A549 (cell line): ENCODE results near the gene GLO1. TPM values are rescaled to one million over a fixed set of nuclear protein-coding genes. Genes with fewer than 3 reads are reported as not detected.

Source experiments
- ATAC-seq, 2 experiments: fragments of 200-7000 bp in 1 of 2; fragments of >200 bp in 1 of 2; cut with Nextera tagmentation in 1 of 2; cut with Tn5 transposase in 1 of 2; 3 replicates each; pipeline versions ENCODE4 v1.8.0 to v1.9.1; 2018 to 2020; ENCODE audit warnings: mild to moderate bottlenecking in 1 of 2, moderate library complexity in 1 of 2
- CTCF ChIA-PET: fragments of 300-600 bp; sonication (Branson Sonifier 250); formaldehyde crosslinking; extraction: SDS; loops from one replicate; lab custom pipeline; 2021; ENCODE audit warnings: antibody characterized with exemption, inconsistent platforms; lab: Yijun Ruan, JAX
- POLR2A ChIA-PET: fragments of 350-600 bp; formaldehyde crosslinking; extraction: SDS; loops from one replicate; lab custom pipeline; 2021; ENCODE audit warnings: antibody characterized with exemption, inconsistent platforms; lab: Yijun Ruan, JAX
- DNase-seq, 2 experiments: peaks; one replicate each; pipeline versions ENCODE4 v3.0.0 to v3.0.0-alpha.2; 2011 to 2016; ENCODE audit warnings: low read depth in 1 of 2, low spot score in 1 of 2
- FAIRE-seq: peaks from 2 replicates; lab custom pipeline; 2011; peaks lifted over from hg19 to GRCh38; lab: Jason Lieb, UNC
- H3K27ac ChIP-seq, 2 experiments: fragments of >200 bp; sonication (Bioruptor Twin); formaldehyde crosslinking; 3 replicates each; pipeline ENCODE4 v1.5.1; 2016 to 2017
- H3K4me1 ChIP-seq: fragments of >200 bp; sonication (Bioruptor Twin); formaldehyde crosslinking; 3 replicates; pipeline ENCODE4 v1.6.1; 2016
- H3K4me2 ChIP-seq: fragments of >200 bp; sonication (Bioruptor Twin); formaldehyde crosslinking; 3 replicates; pipeline ENCODE4 v1.6.1; 2016
- H3K4me3 ChIP-seq: fragments of >200 bp; sonication (Bioruptor Twin); formaldehyde crosslinking; 3 replicates; pipeline ENCODE4 v1.5.1; 2016
- H3K9me3 ChIP-seq: fragments of >200 bp; sonication (Bioruptor Twin); formaldehyde crosslinking; 3 replicates; pipeline ENCODE4 v1.6.1; 2016
- BCL3 ChIP-seq: fragments of >200 bp; sonication (Bioruptor Twin); formaldehyde crosslinking; IDR thresholded peaks from 3 replicates; pipeline ENCODE4 v1.6.1; 2016
- CBX2 ChIP-seq: fragments of 200-600 bp; sonication (generic); IDR thresholded peaks from 2 replicates; pipeline ENCODE4 v1.6.1; 2016; ENCODE audit warnings: low read depth, mild to moderate bottlenecking, borderline replicate concordance
- CBX8 ChIP-seq: fragments of 200-600 bp; sonication (generic); IDR thresholded peaks from 2 replicates; pipeline ENCODE4 v1.6.1; 2016
- CHD4 ChIP-seq: fragments of 200-600 bp; sonication (generic); IDR thresholded peaks from 2 replicates; pipeline ENCODE4 v1.6.1; 2016; ENCODE audit warnings: antibody characterized with exemption, mild to moderate bottlenecking, borderline replicate concordance
- CTCF ChIP-seq: fragments of >200 bp; sonication (Bioruptor Twin); formaldehyde crosslinking; IDR thresholded peaks from 3 replicates; pipeline ENCODE4 v1.5.1; 2016
- FOXS1 ChIP-seq: fragments of 250-450 bp; sonication (Bioruptor Pico); IDR thresholded peaks from 2 replicates; pipeline ENCODE4 v1.5.0; 2020; ENCODE audit warnings: mild to moderate bottlenecking, moderate library complexity
- GATA3 ChIP-seq: IDR thresholded peaks from 2 replicates; pipeline ENCODE4 v1.6.1; 2012; ENCODE audit warnings: borderline replicate concordance
- HOXA7 ChIP-seq: fragments of 250-450 bp; sonication (Bioruptor Pico); IDR thresholded peaks from 2 replicates; pipeline ENCODE4 v1.5.0; 2020; ENCODE audit warnings: mild to moderate bottlenecking, moderate library complexity
- HOXB13 ChIP-seq: fragments of 250-450 bp; sonication (Bioruptor Pico); IDR thresholded peaks from 2 replicates; pipeline ENCODE4 v1.5.0; 2020; ENCODE audit warnings: low read depth, mild to moderate bottlenecking, moderate library complexity
- HOXB5 ChIP-seq: fragments of 250-450 bp; sonication (Bioruptor Pico); IDR thresholded peaks from 2 replicates; pipeline ENCODE4 v1.5.0; 2020; ENCODE audit warnings: mild to moderate bottlenecking, moderate library complexity
- JUN ChIP-seq, 2 experiments: fragments of >200 bp; sonication (Bioruptor Twin); formaldehyde crosslinking; IDR thresholded peaks; 2 replicates in 1 of 2; 3 replicates in 1 of 2; pipeline ENCODE4 v1.6.1; 2016 to 2017
- JUNB ChIP-seq: fragments of >200 bp; sonication (Bioruptor Twin); formaldehyde crosslinking; IDR thresholded peaks from 2 replicates; pipeline ENCODE4 v1.6.1; 2016
- KDM5A ChIP-seq: fragments of 200-600 bp; sonication (generic); IDR thresholded peaks from 2 replicates; pipeline ENCODE4 v1.6.1; 2016; ENCODE audit warnings: antibody characterized with exemption, mild to moderate bottlenecking
- NFE2L2 ChIP-seq: fragments of 150-350 bp; conservative IDR thresholded peaks from 2 replicates; pipeline ENCODE4 v1.6.1; 2014; ENCODE audit warnings: low read length
- NR3C1 ChIP-seq: fragments of >200 bp; sonication (Bioruptor Twin); formaldehyde crosslinking; IDR thresholded peaks from 3 replicates; pipeline ENCODE4 v1.6.1; 2017
- PHF8 ChIP-seq: fragments of 200-600 bp; sonication (generic); IDR thresholded peaks from 2 replicates; pipeline ENCODE4 v1.6.1; 2016; ENCODE audit warnings: low read depth, mild to moderate bottlenecking, antibody characterized with exemption, moderate library complexity, borderline replicate concordance
- POLR2A ChIP-seq: IDR thresholded peaks from 2 replicates; pipeline ENCODE4 v1.6.1; 2012; ENCODE audit warnings: mild to moderate bottlenecking, low read length
- TP53 ChIP-seq: fragments of 250-450 bp; sonication (Bioruptor Pico); IDR thresholded peaks from 2 replicates; pipeline ENCODE4 v1.5.0; 2021; ENCODE audit warnings: mild to moderate bottlenecking, moderate library complexity
- ZFP36 ChIP-seq: fragments of 450-650 bp; IDR thresholded peaks from 2 replicates; pipeline ENCODE4 v1.6.1; 2014; ENCODE audit warnings: borderline replicate concordance; ENCODE audit not compliant: partially characterized antibody
- ZNF302 ChIP-seq: fragments of 250-450 bp; sonication (Bioruptor Pico); IDR thresholded peaks from 2 replicates; pipeline ENCODE4 v1.9.0; 2021; ENCODE audit warnings: inconsistent platforms, mild to moderate bottlenecking, moderate library complexity
- WGBS: methylation state at CpG from one replicate; pipeline ENCODE4 v1.1.6; 2017; ENCODE audit errors: missing lambda C conversion rate; 5-methylcytosine and 5-hydroxymethylcytosine counted together
- polyA plus RNA-seq, 4 experiments: library from polyadenylated mRNA; depleted of rRNA in 3 of 4; stranded (reverse); fragments of >200 nt; fragmentation: RNase III in 1 of 4; extraction: RNeasy Plus Mini Kit Qiagen cat#74134 plus additional on column Dnase treatment in 1 of 4; gene quantifications; 2 replicates in 3 of 4; 3 replicates in 1 of 4; pipeline ENCODE4 v1.2.3, GENCODE V29; 2011 to 2017
- TF ChIP-seq, protein P1 (sequence below): fragments of 200-600 bp; sonication (generic); IDR thresholded peaks from 2 replicates; pipeline ENCODE4 v1.6.1; 2016; ENCODE audit warnings: antibody characterized with exemption, mild to moderate bottlenecking, moderate library complexity

The GLO1 gene
- polyA plus RNA-seq, 2 of the 4 experiments (the other 2 are of a cell fraction), result 105 to 128 TPM

- Histone ChIP-seq H3K27ac (peak overlapping the region; percentile 97), H3K9me3 (no peaks in the 10 kb centered on the region), H3K4me1 (peaks cover 3% of the 10 kb centered on the region; the same call in 1 of the 3 replicates)
- CTCF ChIA-PET, result no interaction called here
- peak in 1 of 2 experiments; percentile 85; a peak in 5 of 6 replicates for ATAC-seq
- 10% methylated on average over 20 of the region's 32 CpGs for WGBS
- POLR2A ChIA-PET, result no interaction called here
- no peak for TF ChIP-seq GATA3
- TF ChIP-seq KDM5A, result no peak
- no peak for TF ChIP-seq NFE2L2
- TF ChIP-seq CHD4, result no peak
- no peak for TF ChIP-seq ZNF302
- no peak for TF ChIP-seq CBX2
- TF ChIP-seq NR3C1, result no peak
- TF ChIP-seq, all 56 proteins: peak for 0
- DNase-seq (peak in 1 of 2 experiments; percentile 33), FAIRE-seq (no peak)
- H3K4me3 ChIP-seq, result peak overlapping the region; percentile 77
- H3K4me2 ChIP-seq, result peak overlapping the region; percentile 82
Measured at GRCh38 chr6:38640216-38640909, 62.6 kb downstream of the GLO1 start.

DNA sequence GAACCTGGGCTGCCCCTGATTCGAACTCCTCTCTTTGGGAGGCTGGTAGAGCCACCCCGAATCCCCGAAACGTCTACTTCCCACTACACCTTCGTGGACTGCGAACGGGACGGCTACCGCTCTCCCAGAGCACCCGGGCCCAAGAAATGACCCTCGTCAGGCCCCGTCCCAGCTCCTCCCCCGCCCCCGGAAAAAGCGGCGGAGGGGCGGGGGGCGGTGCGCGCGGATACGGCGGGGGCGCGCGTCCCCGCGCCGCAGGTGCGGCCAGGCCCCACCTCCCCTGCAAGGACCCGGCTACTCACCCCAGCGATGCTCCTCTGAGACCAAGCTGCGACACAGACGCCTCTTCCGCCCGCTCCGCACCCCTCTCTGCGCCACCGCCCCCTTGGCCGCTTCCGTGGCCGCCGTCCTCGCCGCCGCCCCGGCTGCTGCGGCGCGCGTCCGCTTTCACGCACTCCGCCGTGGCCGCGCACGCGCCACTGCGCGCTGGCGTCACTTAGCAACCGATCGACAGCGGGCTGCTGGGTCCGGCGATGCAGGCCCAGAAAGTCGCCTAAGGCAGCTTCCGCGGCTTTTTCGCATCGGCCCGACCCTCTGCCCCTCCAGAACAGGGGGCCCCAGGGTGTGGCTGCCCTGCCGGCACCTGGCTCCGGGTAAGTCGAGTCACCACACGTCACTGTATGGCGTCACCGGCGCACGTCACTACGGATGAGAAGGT lies 63.3 kb downstream of the GLO1 start, which contains the start of gene BTBD9:
BTBD9 (minus strand) TSS at position 432 of the 718 bp plus-strand sequence.
- ChIA-PET POLR2A (interaction anchor here (0.6 to 0.9 kb wide), 7 partner anchors 8 to 905 kb away, joined by 3 to 6 read pairs (median 4); no protein-coding TSS in a partner anchor), CTCF (interaction anchor here (1.0 kb wide), 1 partner anchor 14 kb away, joined by 3 read pairs; no protein-coding TSS in a partner anchor)
- peak; percentile 34 to 76 for DNase-seq
- H3K27ac ChIP-seq, result peak within 1 kb of the TSS; percentile 97
- WGBS, result 0% methylated on average over 6 of the region's 82 CpGs
- TF ChIP-seq FOXS1 (CRISPR knock-in tag) (no peak), TP53 (CRISPR knock-in tag) (no peak), HOXB13 (CRISPR knock-in tag) (no peak), ZFP36 (no peak), CTCF (no peak), HOXB5 (0 out of 2 replicates have a peak, but pooled peaks have one; percentile 53), JUNB (no peak), POLR2A (peak; percentile 38), JUN (IDR thresholded peaks at IDR 0.05) (peak in 1 of 2 experiments; percentile 59; a peak in 1 of 5 replicates), CBX8 (no peak), PHF8 (peak; percentile 34; the same call in 1 of the 2 replicates), BCL3 (0 out of 3 replicates have a peak, but pooled peaks have one; percentile 23), HOXA7 (CRISPR knock-in tag) (no peak)
- TF ChIP-seq, protein P1, sequence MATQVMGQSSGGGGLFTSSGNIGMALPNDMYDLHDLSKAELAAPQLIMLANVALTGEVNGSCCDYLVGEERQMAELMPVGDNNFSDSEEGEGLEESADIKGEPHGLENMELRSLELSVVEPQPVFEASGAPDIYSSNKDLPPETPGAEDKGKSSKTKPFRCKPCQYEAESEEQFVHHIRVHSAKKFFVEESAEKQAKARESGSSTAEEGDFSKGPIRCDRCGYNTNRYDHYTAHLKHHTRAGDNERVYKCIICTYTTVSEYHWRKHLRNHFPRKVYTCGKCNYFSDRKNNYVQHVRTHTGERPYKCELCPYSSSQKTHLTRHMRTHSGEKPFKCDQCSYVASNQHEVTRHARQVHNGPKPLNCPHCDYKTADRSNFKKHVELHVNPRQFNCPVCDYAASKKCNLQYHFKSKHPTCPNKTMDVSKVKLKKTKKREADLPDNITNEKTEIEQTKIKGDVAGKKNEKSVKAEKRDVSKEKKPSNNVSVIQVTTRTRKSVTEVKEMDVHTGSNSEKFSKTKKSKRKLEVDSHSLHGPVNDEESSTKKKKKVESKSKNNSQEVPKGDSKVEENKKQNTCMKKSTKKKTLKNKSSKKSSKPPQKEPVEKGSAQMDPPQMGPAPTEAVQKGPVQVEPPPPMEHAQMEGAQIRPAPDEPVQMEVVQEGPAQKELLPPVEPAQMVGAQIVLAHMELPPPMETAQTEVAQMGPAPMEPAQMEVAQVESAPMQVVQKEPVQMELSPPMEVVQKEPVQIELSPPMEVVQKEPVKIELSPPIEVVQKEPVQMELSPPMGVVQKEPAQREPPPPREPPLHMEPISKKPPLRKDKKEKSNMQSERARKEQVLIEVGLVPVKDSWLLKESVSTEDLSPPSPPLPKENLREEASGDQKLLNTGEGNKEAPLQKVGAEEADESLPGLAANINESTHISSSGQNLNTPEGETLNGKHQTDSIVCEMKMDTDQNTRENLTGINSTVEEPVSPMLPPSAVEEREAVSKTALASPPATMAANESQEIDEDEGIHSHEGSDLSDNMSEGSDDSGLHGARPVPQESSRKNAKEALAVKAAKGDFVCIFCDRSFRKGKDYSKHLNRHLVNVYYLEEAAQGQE, result no peak
- H3K4me1 ChIP-seq, result peaks cover 4% of the 10 kb centered on the region; the same call in 1 of the 3 replicates
- peak; percentile 91 for ATAC-seq
- no peak for FAIRE-seq
- H3K9me3 ChIP-seq, result no peaks in the 10 kb centered on the region
- peak within 1 kb of the TSS; percentile 97 for H3K4me2 ChIP-seq
- peak within 1 kb of the TSS; percentile 77 for H3K4me3 ChIP-seq
